ENCODE measurements around the gene SLC15A3.

GRCh38 chr11:60953781-60954180 lies 1.8 kb upstream of the SLC15A3 start:
- no peak for TF ChIP-seq CTCF (IDR thresholded peaks at IDR 0.05)
- no peak for TF ChIP-seq POLR2A (IDR thresholded peaks at IDR 0.05)
- TF ChIP-seq EP300 (IDR thresholded peaks at IDR 0.05): no peak
